Raji (cell line): ENCODE data around the gene TWIST2.

Experiments used
- POLR2A ChIP-seq: IDR thresholded peaks from 2 replicates; pipeline ENCODE4 v1.6.1; 2011; ENCODE audit warnings: low read depth, low read length, control low read depth; ENCODE audit not compliant: insufficient read depth

The TWIST2 gene

GRCh38 chr2:238895891-238896600, 48.2 kb downstream of the TWIST2 start:
- no peak for TF ChIP-seq POLR2A

GRCh38 chr2:238896641-238897040, 48.8 kb downstream of the TWIST2 start:
- no peak for TF ChIP-seq POLR2A

- TF ChIP-seq POLR2A, result no peak
Measured at GRCh38 chr2:238897122-238897880, 49.4 kb downstream of the TWIST2 start.

- no peak for TF ChIP-seq POLR2A
Measured at GRCh38 chr2:238897911-238898311, 50.0 kb downstream of the TWIST2 start.

- TF ChIP-seq POLR2A, result no peak
Measured at GRCh38 chr2:238898534-238899281, 50.8 kb downstream of the TWIST2 start.

- TF ChIP-seq POLR2A, result no peak
Measured at GRCh38 chr2:238899386-238899785, 51.5 kb downstream of the TWIST2 start.

- TF ChIP-seq POLR2A, result no peak
Measured at GRCh38 chr2:238900511-238900910, 52.6 kb downstream of the TWIST2 start.

GRCh38 chr2:238901461-238902057, 53.7 kb downstream of the TWIST2 start:
- no peak for TF ChIP-seq POLR2A

GRCh38 chr2:238902285-238902684, 54.4 kb downstream of the TWIST2 start:
- no peak for TF ChIP-seq POLR2A

- TF ChIP-seq POLR2A, result no peak
Measured at GRCh38 chr2:238903141-238903540, 55.3 kb downstream of the TWIST2 start.

GRCh38 chr2:238904177-238904576, 56.3 kb downstream of the TWIST2 start:
- no peak for TF ChIP-seq POLR2A

GRCh38 chr2:238904716-238905115, 56.8 kb downstream of the TWIST2 start:
- TF ChIP-seq POLR2A, result no peak

- TF ChIP-seq POLR2A, result no peak
Measured at GRCh38 chr2:238905224-238905623, 57.3 kb downstream of the TWIST2 start.

GRCh38 chr2:238905644-238906043, 57.8 kb downstream of the TWIST2 start:
- no peak for TF ChIP-seq POLR2A

- TF ChIP-seq POLR2A, result no peak
Measured at GRCh38 chr2:238906254-238906935, 58.5 kb downstream of the TWIST2 start.
